Measurements from ENCODE around the gene HIVEP3.
A peak's percentile ranks its signal among the peaks of the same experiment; 100 is the strongest.

HIVEP3 gene

DNA sequence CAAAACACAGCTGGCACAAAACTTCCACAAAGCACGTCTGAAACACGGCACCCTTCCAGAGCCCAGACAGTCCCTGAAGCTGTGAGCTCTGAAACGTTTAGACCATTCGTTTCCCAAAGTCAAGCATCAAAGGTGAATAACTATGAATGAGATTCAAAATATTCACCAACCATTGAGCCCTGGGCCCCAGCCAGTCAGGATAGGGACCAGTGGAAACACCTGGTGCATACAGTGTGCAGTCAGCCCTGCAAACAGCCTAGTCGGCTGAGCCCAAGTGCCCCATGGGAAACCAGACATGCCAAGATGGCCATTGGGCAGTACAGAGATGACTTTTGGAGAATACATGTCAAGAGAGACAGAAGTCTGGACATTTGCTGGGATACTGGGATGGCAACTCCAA is 343.9 kb downstream of the HIVEP3 start:
- H3K4me3 Mint-ChIP-seq, result no peak overlapping the region
- H3K4me1 Mint-ChIP-seq, result peaks cover 45% of the 10 kb centered on the region
- no peak overlapping the region for H3K27ac Mint-ChIP-seq
- H3K36me3 Mint-ChIP-seq, result peaks cover 28% of the 10 kb centered on the region
- no peaks in the 10 kb centered on the region for H3K27me3 Mint-ChIP-seq
- H3K9me3 Mint-ChIP-seq, result no peaks in the 10 kb centered on the region

DNA sequence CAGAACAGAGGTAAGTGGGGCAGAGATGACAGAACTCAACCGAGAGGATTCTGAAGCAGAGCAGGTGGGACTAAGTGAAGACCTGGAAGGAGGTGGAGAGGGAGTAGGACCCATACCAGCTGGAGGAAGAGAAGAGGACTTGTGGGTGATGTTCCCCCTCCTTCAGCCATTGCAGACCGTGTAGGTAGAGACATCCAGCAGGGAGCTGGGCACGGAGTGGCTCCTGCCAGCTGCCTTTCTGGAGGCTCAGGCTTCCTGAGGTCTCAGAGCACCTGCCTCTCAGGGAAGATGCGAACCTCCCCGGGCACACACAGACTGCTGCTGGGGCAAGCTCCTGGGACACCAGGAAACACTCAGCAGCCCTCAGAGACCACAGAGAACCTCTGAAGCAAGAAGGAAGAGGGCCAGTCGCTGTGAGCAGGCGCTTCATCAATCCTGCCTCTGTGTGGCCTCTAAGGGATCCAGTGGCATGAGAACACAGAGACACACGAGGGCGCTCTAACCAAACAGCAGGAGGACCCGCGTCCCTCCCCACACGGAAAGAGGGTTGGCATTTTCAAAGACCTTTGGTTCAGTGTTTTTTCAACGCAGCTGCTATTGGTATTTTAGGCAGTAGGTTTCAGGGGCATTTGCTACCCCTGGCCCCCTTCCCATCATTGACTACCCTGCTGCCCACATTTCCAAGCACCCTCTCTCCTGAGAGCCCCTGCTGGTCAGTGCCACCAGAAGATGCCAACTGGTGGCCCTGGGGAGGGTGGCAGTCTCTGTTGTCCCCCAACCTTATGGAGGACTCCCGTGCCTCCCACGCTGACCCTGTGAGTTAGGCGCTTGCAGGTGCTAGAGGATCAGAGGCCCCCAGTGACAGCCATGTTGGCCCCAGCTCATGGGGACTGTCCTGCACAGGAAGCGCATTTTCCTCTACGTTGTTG is 344.7 kb downstream of the HIVEP3 start:
- Mint-ChIP-seq H3K4me1 (peaks cover 44% of the 10 kb centered on the region), H3K9me3 (no peaks in the 10 kb centered on the region), H3K36me3 (peaks cover 28% of the 10 kb centered on the region), H3K4me3 (no peak overlapping the region), H3K27me3 (no peaks in the 10 kb centered on the region), H3K27ac (peak overlapping the region; percentile 24)

DNA sequence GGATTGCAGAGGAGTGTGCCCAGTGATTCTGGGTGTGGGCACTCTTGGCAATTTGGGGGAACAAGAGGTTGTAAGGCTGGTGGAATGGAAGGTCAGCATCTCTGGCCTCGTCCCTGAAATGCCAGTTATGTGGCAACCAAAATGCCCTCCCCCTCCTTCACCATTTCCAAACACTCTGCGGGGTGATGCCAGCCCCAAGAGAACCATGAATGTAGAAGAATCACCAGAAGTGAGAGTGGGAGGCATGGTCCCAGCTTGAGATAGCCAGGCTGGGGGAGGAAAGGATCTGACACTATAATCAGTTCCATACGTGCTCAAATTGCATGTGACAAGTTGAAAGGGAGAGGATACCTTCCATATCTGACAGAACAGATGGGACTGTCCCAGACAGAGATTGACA is 345.5 kb downstream of the HIVEP3 start:
- Mint-ChIP-seq H3K27me3 (no peaks in the 10 kb centered on the region), H3K4me1 (peaks cover 41% of the 10 kb centered on the region), H3K4me3 (no peak overlapping the region), H3K9me3 (no peaks in the 10 kb centered on the region), H3K27ac (peak overlapping the region; percentile 11), H3K36me3 (peaks cover 30% of the 10 kb centered on the region)

DNA sequence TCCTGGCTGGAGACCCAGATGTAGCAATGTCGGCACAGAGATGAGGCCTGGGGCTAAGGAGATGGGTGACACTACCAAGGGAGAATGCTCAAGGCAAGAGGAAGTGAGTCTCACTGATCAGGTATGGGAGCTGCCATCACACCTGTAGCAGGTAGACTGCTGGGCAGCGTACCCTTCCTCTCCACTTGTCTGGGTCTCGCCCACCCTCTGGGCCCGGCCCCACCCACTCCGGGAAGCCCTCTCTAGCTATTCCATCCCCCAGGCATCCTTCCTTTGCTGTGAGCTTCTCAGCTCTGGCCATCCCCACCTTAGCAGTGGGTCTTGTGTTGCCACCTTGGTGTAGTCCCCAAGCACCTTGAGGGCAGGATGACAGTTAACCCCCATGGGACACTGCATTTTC is 346.5 kb downstream of the HIVEP3 start:
- Mint-ChIP-seq H3K4me3 (no peak overlapping the region), H3K36me3 (peaks cover 32% of the 10 kb centered on the region), H3K27ac (no peak overlapping the region), H3K27me3 (no peaks in the 10 kb centered on the region), H3K9me3 (no peaks in the 10 kb centered on the region), H3K4me1 (peaks cover 38% of the 10 kb centered on the region)

DNA sequence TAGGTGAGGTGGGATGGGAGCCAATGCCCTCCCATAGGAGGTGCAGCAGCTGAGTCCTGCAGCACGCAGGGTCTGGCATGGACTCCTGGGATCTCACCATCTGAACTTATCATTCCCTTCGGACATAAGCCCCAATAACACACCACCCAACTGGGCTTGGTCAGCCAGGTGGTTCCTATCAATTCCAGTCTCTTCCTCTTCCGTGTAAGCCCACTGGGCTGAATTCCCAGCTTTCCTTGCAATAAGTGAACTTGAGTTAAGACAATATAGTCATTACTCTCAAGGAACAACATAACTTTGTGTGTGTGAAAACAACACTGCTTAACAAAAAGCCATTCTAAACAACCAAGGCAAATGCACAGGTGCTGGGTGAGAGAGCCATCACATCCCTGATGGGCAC is 347.7 kb downstream of the HIVEP3 start:
- H3K36me3 Mint-ChIP-seq, result peaks cover 42% of the 10 kb centered on the region
- H3K27me3 Mint-ChIP-seq, result no peaks in the 10 kb centered on the region
- peaks cover 32% of the 10 kb centered on the region for H3K4me1 Mint-ChIP-seq
- no peak overlapping the region for H3K4me3 Mint-ChIP-seq
- no peaks in the 10 kb centered on the region for H3K9me3 Mint-ChIP-seq
- no peak overlapping the region for H3K27ac Mint-ChIP-seq

DNA sequence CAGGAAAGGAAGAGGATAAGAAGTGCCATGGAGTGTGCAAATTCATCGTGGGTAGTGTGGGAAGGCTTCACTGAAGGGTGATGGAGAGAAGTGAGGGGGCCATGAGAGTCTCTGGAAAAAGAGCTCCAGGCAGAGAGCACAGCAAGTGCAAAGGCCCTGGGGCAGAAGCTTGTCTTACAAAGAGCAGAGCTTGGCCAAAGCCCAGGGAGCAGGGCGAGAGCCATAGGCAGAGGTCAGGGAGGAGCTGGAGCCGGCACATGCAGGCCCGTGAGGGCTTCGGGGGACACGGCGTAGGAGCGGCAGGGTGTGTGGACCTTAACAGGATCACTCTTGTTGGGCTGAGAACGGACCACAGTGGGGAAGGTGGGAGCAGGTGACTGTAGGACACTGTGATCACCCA is 350.5 kb downstream of the HIVEP3 start:
- Mint-ChIP-seq H3K36me3 (peaks cover 51% of the 10 kb centered on the region), H3K27me3 (no peaks in the 10 kb centered on the region), H3K4me3 (no peak overlapping the region), H3K4me1 (peaks cover 32% of the 10 kb centered on the region), H3K27ac (no peak overlapping the region), H3K9me3 (no peaks in the 10 kb centered on the region)

DNA sequence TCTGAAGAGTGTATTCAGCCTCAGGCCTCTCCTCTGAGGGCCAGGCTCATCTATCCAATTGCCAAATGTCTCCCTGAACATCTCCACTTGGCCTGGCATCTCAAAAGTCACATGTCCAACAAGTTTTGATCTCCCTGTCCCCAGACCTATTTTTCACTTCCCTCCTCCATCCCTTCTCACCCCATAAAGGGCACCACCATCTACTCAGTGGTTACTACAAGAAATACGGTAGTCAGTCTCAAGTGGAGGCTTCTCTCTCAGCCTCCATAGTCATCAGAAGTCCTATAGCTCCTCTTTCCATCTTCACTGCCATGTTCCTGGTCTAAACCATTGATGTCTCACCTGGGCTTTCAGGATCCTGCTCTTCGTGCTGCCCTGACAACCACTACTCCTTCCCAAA is 351.8 kb downstream of the HIVEP3 start:
- Mint-ChIP-seq H3K27me3 (no peaks in the 10 kb centered on the region), H3K4me3 (no peak overlapping the region), H3K4me1 (peaks cover 32% of the 10 kb centered on the region), H3K9me3 (no peaks in the 10 kb centered on the region), H3K36me3 (peaks cover 48% of the 10 kb centered on the region), H3K27ac (peak overlapping the region; percentile 76)

DNA sequence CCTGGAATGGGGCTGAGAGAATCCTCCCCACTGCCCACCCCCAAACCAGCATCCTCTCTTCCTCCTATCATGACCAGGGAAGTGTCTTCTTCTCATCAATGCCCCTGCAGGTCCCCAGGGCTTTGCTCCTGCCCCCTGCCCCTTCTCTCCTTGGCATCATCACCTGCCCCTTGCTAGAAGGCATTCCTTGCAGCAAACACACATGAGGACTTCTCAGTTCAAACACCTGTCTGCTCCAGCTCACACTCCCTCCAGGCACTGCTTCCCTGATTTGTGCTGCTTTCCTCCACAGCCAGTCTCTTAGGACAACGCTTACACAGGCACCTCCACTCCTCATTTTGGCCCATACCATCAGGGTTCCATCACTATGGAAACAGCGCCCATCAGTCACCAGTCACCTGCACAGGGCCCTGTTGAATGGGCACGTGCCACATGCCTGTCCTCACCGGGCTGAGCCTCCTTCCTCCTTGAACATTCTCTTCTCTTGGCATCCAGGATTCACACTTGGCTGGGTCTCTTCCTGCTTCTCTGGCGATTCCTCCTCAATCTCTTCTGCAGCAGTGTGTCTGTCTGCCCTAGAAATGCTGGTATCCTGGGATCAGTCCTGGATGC is 352.3 kb downstream of the HIVEP3 start:
- Mint-ChIP-seq H3K4me3 (no peak overlapping the region), H3K27me3 (no peaks in the 10 kb centered on the region), H3K36me3 (peaks cover 45% of the 10 kb centered on the region), H3K4me1 (peaks cover 28% of the 10 kb centered on the region), H3K9me3 (no peaks in the 10 kb centered on the region), H3K27ac (peak overlapping the region; percentile 76)

DNA sequence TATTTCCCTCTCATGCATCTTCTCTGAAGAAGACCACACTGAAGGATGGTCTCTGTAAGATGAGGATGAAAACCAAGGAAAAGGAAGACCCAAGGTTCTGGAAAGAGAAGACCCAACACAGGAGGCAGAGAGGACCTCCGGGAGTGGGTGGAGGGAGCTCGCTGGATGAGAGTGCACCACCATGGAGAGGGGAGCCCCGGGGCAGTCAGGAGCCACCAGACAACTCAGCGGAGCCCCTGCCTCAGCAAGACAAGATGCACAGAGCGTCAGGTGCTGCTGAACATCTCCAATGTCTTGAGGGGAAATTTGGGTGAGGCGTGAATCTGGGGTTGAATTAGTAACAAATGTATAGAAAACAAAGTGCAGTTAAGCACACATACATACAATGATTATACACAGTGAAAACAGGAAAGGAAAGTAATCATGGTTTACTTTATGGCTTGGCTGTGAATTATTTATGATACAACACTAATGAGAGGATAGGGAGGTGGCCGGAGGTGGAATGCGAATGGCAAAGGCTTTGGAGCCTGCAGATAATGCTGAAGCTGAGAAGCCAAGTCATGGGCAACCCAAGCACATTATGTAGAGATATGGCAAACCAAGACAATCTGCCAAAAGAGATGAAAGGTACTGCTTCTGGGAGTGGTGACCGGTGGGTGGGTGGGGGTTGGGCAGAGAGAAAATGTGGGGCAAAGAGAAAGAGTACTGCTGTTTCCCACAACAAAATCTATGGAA is 353.8 kb downstream of the HIVEP3 start:
- H3K4me3 Mint-ChIP-seq, result no peak overlapping the region
- H3K27ac Mint-ChIP-seq, result no peak overlapping the region
- H3K36me3 Mint-ChIP-seq, result peaks cover 51% of the 10 kb centered on the region
- H3K27me3 Mint-ChIP-seq, result no peaks in the 10 kb centered on the region
- H3K4me1 Mint-ChIP-seq, result peaks cover 20% of the 10 kb centered on the region
- no peaks in the 10 kb centered on the region for H3K9me3 Mint-ChIP-seq

DNA sequence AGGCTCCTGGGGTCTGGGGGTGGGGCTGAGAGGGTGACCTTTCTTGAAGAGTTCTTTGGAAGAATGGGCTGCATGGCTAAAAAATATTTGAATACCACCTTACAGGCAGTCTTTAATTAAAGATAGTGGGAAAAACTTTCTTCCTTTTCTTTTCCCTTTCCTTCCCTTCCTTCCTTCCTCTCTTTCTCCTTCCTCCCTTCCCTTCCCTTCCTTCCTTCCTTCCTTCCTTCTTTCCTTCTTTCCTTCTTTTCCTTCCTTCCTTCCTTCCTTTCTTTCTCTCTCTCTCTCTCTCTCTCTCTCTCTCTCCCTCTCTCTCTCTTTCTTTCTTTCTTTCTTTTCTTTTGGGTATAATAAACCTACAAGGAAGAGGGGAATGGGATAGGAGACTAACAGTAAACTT is 356.4 kb downstream of the HIVEP3 start:
- Mint-ChIP-seq H3K9me3 (no peaks in the 10 kb centered on the region), H3K27me3 (no peaks in the 10 kb centered on the region), H3K4me3 (no peak overlapping the region), H3K27ac (peak overlapping the region; percentile 59), H3K36me3 (peaks cover 46% of the 10 kb centered on the region), H3K4me1 (peaks cover 19% of the 10 kb centered on the region)

DNA sequence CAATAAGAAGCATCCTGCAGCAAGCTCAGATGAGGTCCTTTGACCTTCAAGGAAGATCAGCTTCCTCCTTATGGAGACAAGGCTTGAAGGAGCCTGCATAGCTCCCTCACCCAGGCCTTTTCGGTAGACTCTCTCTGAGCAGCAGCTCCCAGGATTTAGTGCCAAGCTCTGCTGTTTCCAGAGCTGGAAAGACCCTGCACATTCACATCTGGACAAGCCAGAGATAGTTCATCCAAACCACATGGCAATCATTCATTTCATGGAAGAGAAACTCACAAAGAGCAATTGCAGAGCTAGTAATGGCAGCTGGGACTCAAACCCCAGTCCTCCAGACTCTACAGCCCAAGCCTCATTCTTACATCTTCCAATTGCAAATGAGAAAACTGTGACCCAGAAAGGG is 357.8 kb downstream of the HIVEP3 start:
- Mint-ChIP-seq H3K36me3 (peaks cover 48% of the 10 kb centered on the region), H3K27me3 (no peaks in the 10 kb centered on the region), H3K27ac (no peak overlapping the region), H3K4me1 (peaks cover 18% of the 10 kb centered on the region), H3K4me3 (no peak overlapping the region), H3K9me3 (no peaks in the 10 kb centered on the region)

DNA sequence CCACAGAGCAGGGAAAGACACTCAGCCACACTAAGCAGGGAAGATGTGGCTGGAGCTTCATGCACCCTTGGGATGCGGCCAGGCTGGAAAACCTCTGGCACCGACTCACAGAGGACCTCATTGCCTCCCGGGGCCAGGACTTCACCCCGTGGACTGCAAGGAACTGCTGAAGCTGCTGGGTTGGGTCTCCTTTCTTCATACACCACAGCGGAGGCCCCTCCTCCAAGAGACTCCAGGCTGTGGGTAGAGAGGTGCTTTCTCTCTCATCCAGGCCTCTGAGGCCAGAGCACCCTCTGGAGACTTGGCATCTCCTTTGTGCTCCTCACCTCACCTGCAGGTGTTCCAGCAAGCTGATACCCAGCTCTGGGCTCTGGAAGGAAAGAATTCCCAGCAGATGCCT is 358.2 kb downstream of the HIVEP3 start:
- Mint-ChIP-seq H3K4me1 (peaks cover 16% of the 10 kb centered on the region), H3K27ac (no peak overlapping the region), H3K9me3 (no peaks in the 10 kb centered on the region), H3K27me3 (no peaks in the 10 kb centered on the region), H3K36me3 (peaks cover 50% of the 10 kb centered on the region), H3K4me3 (no peak overlapping the region)

DNA sequence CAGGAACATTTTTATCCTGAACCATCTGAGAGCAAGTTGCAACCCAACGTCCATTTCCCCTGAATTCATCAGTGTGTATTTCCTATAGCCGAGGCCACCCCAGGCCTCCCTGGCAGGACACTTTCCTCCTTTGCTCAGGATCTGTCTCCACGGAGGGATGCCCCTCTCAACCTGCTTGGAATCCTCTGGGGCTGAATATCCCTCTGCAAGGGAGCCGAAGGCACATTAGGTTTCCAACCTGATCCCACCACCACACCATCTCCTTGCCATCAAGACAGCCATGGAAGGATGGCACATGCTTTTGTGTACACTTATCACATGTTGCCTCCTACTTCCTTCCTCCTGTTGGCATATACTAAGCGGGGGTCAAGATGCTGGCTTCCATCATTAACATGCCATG is 359.4 kb downstream of the HIVEP3 start:
- Mint-ChIP-seq H3K4me3 (no peak overlapping the region), H3K9me3 (peaks cover under 1% of the 10 kb centered on the region), H3K36me3 (peaks cover 51% of the 10 kb centered on the region), H3K27me3 (no peaks in the 10 kb centered on the region), H3K4me1 (peaks cover 10% of the 10 kb centered on the region), H3K27ac (peak overlapping the region; percentile 81)

DNA sequence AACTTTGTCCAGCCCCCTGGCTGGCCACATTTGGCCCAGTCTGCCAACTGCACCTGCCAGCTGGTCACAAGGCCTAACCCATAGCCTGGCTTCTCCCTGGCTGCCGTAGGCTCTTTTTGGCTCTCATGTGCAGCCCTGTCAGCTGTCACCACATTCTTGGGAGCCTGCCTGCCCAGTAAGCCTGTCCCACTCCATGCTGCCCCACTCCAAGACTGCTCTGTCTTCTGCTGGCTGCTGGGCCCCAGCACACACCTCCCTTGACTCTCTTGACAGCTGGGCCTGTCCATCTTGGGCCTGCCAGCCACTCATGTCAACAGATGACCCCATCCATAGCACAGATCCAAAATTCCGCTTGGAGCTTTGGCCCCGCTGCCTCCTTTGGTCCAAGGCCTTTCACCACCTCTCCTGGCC is 360.0 kb downstream of the HIVEP3 start:
- Mint-ChIP-seq H3K4me3 (no peak overlapping the region), H3K4me1 (peaks cover 4% of the 10 kb centered on the region), H3K36me3 (peaks cover 53% of the 10 kb centered on the region), H3K27ac (peak overlapping the region; percentile 81), H3K9me3 (peaks cover 5% of the 10 kb centered on the region), H3K27me3 (no peaks in the 10 kb centered on the region)

DNA sequence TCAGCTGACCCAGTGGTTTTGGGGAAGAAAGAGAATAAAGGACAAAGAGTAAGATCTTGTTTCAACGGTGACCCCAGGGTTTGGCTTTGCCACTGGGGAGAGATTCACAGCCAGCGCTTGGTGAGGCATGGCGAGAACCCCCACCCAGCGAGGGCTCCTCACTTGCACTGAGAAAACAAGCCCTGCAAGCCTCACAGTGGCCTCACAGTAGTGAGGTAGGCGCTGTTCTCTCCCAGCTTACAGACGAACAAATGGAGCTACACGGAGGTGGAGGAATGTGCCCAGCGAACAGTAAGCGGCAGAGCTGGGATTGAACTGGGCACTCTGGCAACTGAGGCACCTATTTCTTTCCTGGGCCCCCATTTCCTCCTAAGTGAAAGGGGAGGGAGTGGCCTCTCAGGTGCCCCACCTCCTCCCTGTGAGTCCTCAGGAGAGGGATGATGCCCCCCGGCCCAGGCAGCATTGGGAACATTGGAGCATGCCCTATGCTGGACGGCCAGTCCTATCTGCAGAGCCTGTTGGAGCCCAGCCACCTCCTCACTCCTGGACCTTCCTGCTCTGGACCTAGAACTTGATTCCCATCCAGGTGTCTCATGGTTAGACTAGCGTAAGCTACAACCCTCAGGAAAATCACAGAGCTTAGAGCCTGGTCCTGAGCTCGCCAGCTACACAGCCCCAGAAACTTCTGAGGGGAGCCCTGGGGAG is 360.8 kb downstream of the HIVEP3 start:
- H3K36me3 Mint-ChIP-seq, result peaks cover 55% of the 10 kb centered on the region

More for the DNA sequence above, 360.8 kb downstream of the HIVEP3 start:
- Mint-ChIP-seq H3K4me3 (no peak overlapping the region), H3K27ac (peak overlapping the region; percentile 35), H3K27me3 (no peaks in the 10 kb centered on the region), H3K9me3 (peaks cover 10% of the 10 kb centered on the region), H3K4me1 (no peaks in the 10 kb centered on the region)

All from activated naive CD4-positive, alpha-beta T cell treated with anti-CD3 and anti-CD28 coated beads, Interleukin-2, amount 50 U/mL, for 24 hours (primary cell).